Activated CD8-positive, alpha-beta memory T cell treated with anti-CD3 and anti-CD28 coated beads, Interleukin-2, amount 50 U/mL, for 48 hours (primary cell): Measurements from ENCODE around the gene CS.
"Not testable (repeated sequence)": the region's sequence is repeated elsewhere in the genome, so short reads cannot be mapped to it uniquely, and the experiment has no call there.

ENCODE experiments used
- DNase-seq: peaks from one replicate; pipeline ENCODE4 v3.0.0-alpha.2; 2020

The CS gene

GRCh38 chr12:56317675-56318074 is 17.5 kb upstream of the CS start:
- no peak for DNase-seq

- DNase-seq: peak; percentile 94
Observed at GRCh38 chr12:56315622-56316473, 15.7 kb upstream of the CS start, which contains the start of gene CNPY2. CNPY2 (minus strand) TSS chr12:56315988; CDS start chr12:56315217, 771 bp downstream.

GRCh38 chr12:56315249-56315621 is 15.1 kb upstream of the CS start:
- no peak for DNase-seq

- no peak for DNase-seq
Observed at GRCh38 chr12:56311003-56311402, 10.9 kb upstream of the CS start.

GRCh38 chr12:56308714-56309113 is 8.6 kb upstream of the CS start:
- DNase-seq: no peak

- no peak for DNase-seq
Observed at GRCh38 chr12:56307221-56307965, 7.3 kb upstream of the CS start.

GRCh38 chr12:56304872-56305590 is 4.9 kb upstream of the CS start:
- DNase-seq: no peak

- no peak for DNase-seq
Observed at GRCh38 chr12:56304276-56304675, 4.1 kb upstream of the CS start.

- no peak for DNase-seq
Observed at GRCh38 chr12:56300644-56301464, 724 bp upstream of the CS start.

- no peak for DNase-seq
Observed at GRCh38 chr12:56299308-56299852, 750 bp downstream of the CS start.

- DNase-seq: no peak
Observed at GRCh38 chr12:56298828-56299227, 1.3 kb downstream of the CS start.

- DNase-seq: no peak
Observed at GRCh38 chr12:56297400-56297799, 2.7 kb downstream of the CS start.

- DNase-seq: no peak
Observed at GRCh38 chr12:56296295-56296694, 3.8 kb downstream of the CS start.

GRCh38 chr12:56293795-56294194 is 6.3 kb downstream of the CS start:
- no peak for DNase-seq

- no peak for DNase-seq
Observed at GRCh38 chr12:56288705-56289387, 11.3 kb downstream of the CS start.

GRCh38 chr12:56286044-56286830 is 13.9 kb downstream of the CS start:
- no peak for DNase-seq

GRCh38 chr12:56284263-56284662 is 15.9 kb downstream of the CS start:
- DNase-seq: not testable (repeated sequence)

- DNase-seq: no peak
Observed at GRCh38 chr12:56282579-56282978, 17.6 kb downstream of the CS start.

- DNase-seq: no peak
Observed at GRCh38 chr12:56282030-56282429, 18.1 kb downstream of the CS start.

- DNase-seq: no peak
Observed at GRCh38 chr12:56280849-56281248, 19.3 kb downstream of the CS start.

- DNase-seq: no peak
Observed at GRCh38 chr12:56278905-56279304, 21.2 kb downstream of the CS start.
